ENCODE results near the gene HAUS2.
"Not testable (repeated sequence)": the region's sequence is repeated elsewhere in the genome, so short reads cannot be mapped to it uniquely, and the experiment has no call there.

The HAUS2 gene

GRCh38 chr15:42548249-42549031 lies at the start of gene HAUS2, which contains the start of gene LRRC57:
Gene HAUS2 (plus strand): TSS chr15:42548838. CDS start chr15:42548873, 35 bp downstream.
Gene LRRC57 (minus strand): TSS chr15:42548793. CDS start chr15:42548434, 359 bp downstream.
- peak; percentile 86 for DNase-seq

- DNase-seq = no peak
Measured at GRCh38 chr15:42499858-42500609, 48.6 kb upstream of the HAUS2 start.

- DNase-seq = no peak
Measured at GRCh38 chr15:42502477-42502876, 46.2 kb upstream of the HAUS2 start.

GRCh38 chr15:42503825-42504224 lies 44.8 kb upstream of the HAUS2 start:
- DNase-seq = no peak

- DNase-seq = no peak
Measured at GRCh38 chr15:42504631-42505030, 44.0 kb upstream of the HAUS2 start.

GRCh38 chr15:42507514-42507913 lies 41.1 kb upstream of the HAUS2 start:
- no peak for DNase-seq

- DNase-seq = no peak
Measured at GRCh38 chr15:42508263-42508690, 40.4 kb upstream of the HAUS2 start.

GRCh38 chr15:42510258-42511006 lies 38.2 kb upstream of the HAUS2 start:
- DNase-seq = no peak

GRCh38 chr15:42511007-42511391 lies 37.6 kb upstream of the HAUS2 start:
- no peak for DNase-seq

- peak; percentile 1 for DNase-seq
Measured at GRCh38 chr15:42523331-42523730, 25.3 kb upstream of the HAUS2 start.

- no peak for DNase-seq
Measured at GRCh38 chr15:42528970-42529369, 19.7 kb upstream of the HAUS2 start.

GRCh38 chr15:42533246-42533645 lies 15.4 kb upstream of the HAUS2 start:
- no peak for DNase-seq

- no peak for DNase-seq
Measured at GRCh38 chr15:42544853-42545629, 3.6 kb upstream of the HAUS2 start.

- DNase-seq = no peak
Measured at GRCh38 chr15:42547918-42548248, 755 bp upstream of the HAUS2 start.

GRCh38 chr15:42549032-42549491 lies 424 bp downstream of the HAUS2 start:
- no peak for DNase-seq

GRCh38 chr15:42549741-42550392 lies 1.2 kb downstream of the HAUS2 start:
- no peak for DNase-seq

GRCh38 chr15:42553554-42553953 lies 4.9 kb downstream of the HAUS2 start:
- no peak for DNase-seq

GRCh38 chr15:42556550-42557207 lies 8.0 kb downstream of the HAUS2 start:
- DNase-seq = not testable (repeated sequence)

GRCh38 chr15:42558739-42559138 lies 10.1 kb downstream of the HAUS2 start:
- no peak for DNase-seq

GRCh38 chr15:42575188-42576039 lies 26.8 kb downstream of the HAUS2 start, which contains the start of gene STARD9:
Gene STARD9 (plus strand): TSS chr15:42575606. CDS start chr15:42575716, 110 bp downstream.
- DNase-seq = peak; percentile 94

All from NCI-H345 (cell line).